ENCODE data around the gene RCC2.
A peak's percentile ranks its signal among the peaks of the same experiment; 100 is the strongest.
"Not testable (repeated sequence)": the region's sequence is repeated elsewhere in the genome, so short reads cannot be mapped to it uniquely, and the experiment has no call there.

RCC2 gene

DNA sequence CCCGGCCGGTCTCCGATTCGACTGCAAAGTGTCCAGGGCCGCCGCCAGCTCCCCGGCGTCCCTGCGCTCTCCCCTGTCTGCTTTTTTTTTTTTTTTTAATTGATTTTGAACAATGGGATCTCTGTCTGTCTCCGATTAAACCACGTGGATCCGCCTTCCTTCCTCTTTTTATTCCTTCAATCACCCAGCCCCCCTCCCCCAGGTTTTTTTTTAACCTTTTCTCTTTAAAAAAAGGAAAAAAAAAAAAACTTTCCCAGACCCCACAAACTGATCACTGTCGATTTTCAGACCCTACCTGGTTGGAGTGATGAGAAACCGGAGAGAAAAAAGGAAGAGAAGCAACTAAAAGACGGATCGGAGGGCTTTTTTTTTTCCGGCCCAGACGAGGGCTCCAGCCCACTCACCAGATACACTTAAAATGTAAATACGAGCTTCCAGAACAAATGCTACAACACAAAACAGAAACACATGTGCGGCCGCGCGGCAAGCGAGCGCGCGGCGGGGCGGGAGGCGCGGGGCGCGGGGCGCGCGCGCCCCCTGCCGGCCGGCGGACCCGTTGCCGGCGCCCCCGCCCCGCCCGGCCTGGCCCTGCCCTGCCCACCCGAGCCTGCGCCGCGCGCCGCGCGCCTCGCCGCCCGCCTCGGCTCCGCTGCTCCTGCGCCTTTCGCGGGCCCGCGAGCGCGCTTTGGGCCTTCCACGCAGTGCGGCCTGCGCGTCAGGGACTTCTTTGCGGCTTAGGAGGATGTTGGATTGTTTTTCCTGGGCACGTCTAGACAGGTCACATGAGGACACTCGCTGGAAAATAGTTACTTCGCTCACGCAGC, at the start of gene RCC2:
Gene RCC2 (minus strand): TSS at position 428 of the 824 bp plus-strand sequence. CDS start 1,163 bp downstream, outside the sequence.
- peak; percentile 74 to 76 for ATAC-seq

DNA sequence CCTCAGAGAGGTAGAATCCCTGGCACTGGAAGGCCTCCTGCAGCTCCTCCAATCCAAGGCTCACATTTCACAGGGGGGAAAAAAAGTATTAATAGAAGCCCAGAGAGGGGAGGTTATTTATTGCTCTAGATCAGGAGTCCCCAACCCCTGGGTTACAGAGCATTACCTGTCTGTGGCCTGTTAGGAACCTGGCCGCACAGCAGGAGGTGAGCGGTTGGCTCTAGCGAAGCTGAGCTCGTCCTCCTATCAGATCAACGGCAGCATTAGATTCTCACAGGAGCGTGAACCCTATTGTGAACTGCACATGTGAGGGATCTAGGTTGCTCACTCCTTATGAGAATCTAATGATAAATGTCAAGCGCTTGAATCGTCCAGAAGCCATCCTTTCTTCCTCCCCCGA, 46.8 kb upstream of the RCC2 start:
- no peak for ATAC-seq

DNA sequence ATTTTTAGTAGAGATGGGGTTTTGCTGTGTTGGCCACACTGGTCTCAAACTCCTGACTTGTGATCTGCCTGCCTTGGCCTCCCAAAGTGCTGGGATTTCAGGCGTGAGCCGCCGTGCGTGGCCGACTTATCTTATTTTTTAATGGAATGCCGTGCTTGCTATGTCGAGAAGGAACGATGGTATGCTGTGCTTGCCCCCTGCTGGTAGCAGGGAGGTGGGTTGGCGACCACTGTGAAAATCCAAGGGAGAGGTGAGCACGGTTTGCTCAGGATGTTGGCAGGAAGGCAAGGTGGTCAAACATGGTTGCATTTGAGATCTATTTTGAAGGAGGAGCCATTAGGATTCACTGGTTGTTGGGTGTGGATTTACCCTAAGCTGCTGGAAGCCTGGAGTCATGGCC, 45.8 kb upstream of the RCC2 start:
- no peak for ATAC-seq

DNA sequence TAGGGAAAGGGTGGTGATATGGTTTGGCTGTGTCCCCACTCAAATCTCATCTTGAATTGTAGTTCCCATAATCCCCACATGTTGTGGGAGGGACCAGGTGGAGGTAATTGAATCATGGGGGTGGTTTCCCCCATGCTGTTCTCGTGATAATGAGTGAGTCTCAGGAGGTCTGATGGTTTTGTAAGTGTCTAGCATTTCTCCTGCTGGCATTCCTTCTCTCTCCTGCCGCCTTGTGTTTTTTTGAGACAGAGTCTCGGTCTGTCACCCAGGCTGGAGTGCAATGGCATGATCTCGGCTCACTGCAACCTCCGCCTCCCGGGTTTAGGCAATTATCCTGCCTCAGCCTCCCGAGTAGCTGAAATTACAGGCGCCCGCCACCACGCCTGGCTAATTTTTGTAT, 42.5 kb upstream of the RCC2 start:
- ATAC-seq, result not testable (repeated sequence)

DNA sequence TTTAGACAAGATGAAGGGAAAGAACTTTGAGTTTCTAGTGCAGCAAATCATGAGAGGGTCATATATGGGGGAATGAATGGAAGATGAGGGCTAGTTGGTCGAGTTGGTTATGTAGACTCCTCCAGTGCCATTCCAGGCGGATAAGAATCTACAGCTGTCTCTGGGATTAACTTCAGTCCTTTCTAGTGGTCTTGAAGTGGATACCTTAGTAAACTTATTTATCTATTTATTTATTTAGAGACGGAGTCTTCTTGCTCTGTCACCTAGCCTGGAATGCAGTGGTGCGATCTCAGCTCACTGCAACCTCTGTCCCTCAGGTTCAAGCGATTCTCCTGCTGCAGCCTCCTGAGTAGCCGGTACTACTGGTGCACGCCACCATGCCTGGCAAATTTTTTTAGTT, 41.4 kb upstream of the RCC2 start:
- ATAC-seq, result no peak

DNA sequence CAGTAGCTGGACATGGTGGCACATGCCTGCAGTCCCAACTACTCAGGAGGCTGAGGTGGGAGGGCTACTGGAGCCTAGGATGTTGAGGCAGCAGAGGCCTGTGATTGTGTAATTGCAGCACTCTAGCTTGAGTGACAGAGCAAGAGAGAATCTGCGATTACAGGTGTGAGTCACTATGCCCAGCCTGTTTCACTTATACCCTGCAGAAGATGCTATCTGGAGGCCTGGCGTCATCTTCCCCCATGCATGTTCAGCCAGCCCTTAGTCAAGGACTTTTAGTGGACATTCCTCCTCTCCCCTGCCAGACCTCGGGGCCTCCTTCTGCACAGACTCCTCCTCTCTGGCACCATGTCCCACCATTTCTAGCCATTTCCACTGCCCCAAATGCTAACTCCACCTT, 36.3 kb upstream of the RCC2 start:
- ATAC-seq, result no peak

DNA sequence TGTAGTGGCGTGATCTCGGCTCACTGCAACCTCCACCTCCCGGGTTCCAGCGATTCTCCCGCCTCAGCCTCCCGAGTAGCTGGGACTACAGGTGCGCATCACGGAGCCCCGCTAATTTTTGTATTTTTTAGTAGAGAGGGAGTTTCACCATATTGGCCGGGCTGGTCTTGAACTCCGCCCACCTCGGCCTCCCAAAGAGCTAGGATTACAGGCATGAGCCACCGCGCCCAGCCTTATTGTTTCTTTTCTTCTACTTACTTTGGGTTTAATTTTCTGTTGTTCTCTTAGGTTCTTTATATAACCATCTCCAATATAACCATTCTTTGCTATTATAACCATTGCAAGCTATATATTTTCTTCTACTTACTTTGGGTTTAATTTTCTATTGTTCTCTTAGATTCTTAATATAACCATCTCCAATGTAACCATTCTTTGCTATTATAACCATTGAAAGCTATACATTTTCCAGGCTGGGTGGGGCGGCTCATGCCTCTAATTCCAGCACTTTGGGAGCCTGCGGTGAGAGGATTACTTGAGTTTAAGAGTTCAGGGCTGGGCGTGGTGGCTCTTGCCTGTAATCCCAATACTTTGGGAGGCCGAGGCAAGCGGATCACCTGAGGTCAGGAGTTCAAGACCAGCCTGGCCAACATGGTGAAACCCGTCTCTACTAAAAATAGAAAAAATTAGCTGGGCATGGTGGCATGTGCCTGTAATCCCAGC, 35.5 kb upstream of the RCC2 start:
- ATAC-seq, result not testable (repeated sequence)

DNA sequence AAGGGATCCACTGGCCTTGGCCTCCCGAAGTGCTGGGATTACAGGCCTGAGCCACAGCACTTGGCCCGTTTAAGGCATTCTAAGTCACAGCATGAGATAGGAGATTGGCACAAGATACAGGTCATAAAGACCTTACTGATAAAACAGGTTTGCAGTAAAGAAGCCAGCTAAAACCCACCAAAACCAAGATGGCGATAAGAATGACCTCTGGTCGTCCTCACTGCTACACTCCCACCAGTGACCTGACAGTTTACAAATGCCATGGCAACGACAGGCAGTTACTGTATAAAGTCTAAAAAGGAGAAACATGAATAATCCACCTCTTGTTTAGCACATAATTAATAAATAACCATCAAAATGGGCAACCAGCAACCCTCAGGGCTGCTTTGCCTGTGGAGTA, 33.3 kb upstream of the RCC2 start:
- no peak for ATAC-seq

DNA sequence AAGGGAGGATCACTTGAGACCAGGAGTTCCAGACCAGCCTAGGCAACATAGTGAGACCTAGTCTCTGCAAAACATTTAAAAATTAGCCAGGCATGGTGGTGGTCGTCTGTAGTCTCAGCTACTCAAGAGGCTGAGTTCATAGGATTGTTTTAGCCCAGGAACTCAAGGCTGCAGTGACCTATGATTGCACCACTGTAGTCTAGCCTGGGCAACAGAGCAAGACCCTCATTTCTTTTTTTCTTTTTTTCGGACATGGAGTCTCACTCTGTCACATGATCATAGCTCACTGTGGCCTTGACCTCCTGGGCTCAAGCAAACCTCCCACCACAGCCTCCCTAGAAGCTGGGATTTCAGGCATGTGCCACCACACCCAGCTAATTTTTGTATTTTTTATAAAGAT, 31.9 kb upstream of the RCC2 start:
- no peak for ATAC-seq

GRCh38 chr1:17470021-17470799, 30.7 kb upstream of the RCC2 start:
- ATAC-seq, result no peak

DNA sequence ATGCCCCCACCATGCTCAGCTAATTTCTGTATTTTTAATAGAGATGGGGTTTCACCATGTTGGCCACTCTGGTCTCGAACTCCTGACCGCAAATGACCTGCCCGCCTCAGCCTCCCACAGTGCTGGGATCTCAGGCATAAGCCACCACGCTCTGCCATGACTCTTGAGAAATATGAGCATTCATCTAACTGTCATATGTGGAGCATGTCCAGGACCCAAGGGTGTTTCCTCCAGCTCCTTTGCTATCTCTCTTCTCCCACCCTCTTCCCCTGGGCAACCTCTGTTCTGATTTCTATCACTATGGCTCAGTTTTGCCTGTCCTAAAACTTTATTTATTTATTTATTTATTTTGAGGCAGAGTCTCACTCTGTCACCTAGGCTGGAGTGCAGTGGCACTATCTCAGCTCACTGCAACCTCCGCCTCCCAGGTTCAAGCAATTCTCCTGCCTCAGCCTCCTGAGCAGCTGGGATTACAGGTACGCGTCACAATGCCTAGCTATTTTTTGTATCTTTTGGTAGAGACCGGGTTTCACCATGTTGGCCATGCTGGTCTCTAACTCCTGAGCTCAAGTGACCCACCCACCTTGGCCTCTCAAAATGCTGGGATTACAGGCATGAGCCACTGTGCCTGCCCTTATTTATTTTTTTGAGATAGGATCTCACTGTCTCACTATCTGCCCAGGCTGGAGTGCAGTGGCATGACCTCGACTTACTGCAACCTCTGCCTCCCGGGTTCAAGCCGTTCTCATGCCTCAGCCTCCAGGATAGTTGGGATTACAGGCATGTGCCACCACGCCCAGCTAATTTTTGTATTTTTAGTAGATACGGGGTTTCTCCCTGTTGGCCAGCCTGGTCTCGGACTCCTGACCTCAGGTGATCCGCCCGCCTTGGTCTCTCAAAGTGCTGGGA, 29.1 kb upstream of the RCC2 start:
- ATAC-seq, result not testable (repeated sequence)

- ATAC-seq, result no peak
Observed at GRCh38 chr1:17466359-17466758, 26.9 kb upstream of the RCC2 start.

GRCh38 chr1:17465228-17465627, 25.8 kb upstream of the RCC2 start:
- ATAC-seq, result no peak

DNA sequence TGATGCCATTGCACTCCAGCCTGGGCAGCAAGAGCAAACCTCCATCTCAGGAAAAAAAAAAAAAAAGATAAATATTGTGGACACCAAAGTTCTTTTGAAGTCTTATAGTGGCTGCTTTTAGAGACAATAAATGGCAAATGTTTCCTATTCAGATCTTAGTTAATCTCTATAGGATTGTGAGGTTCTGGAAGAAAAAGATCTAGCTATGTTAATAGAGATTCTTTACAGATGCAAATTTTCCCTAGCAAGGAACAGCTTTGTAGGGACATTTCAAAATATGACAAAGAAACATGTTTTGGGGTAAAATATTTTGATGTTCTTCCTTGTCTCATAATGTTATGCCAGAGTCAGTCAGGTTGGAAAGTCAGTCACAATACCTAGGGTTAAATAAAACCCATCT, 24.5 kb upstream of the RCC2 start:
- ATAC-seq, result no peak

DNA sequence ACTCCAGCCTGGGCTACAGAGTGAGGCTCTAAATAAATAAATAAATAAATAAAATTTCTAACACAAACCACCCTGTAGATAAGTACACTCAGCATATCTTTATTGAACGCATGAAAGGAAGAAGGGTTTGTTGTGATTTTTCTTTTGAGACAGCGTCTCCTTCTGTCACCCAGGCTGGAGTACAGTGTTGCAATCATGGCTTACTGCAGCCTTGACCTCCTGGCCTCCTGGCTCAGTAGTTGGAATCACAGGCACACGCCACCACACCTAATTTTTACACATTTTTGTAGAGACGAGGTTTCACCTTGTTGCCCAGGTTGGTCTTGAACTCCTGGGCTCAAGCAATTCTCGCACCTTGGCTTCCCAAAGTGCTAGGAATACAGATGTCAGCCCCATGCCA, 23.2 kb upstream of the RCC2 start:
- no peak for ATAC-seq

DNA sequence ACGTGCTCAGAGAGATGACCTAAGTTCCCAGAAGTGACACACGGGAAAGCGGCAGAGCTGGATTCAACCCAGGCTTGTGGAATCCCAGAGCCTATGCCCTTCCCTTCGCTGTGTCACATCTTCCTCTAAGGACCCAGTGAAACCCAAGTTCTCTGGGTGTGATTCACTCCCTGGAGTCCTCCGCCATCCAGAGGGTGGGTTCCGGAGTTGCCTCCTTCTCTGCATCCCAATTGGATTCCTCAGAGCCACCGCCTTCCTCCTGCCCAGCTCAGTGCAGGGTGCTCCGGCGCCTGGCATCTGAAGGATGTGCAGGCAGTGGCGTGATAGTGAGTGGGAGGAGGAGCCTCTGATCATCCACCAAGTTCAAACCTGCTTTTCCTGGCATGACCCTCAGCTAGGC, 20.7 kb upstream of the RCC2 start:
- ATAC-seq, result no peak

DNA sequence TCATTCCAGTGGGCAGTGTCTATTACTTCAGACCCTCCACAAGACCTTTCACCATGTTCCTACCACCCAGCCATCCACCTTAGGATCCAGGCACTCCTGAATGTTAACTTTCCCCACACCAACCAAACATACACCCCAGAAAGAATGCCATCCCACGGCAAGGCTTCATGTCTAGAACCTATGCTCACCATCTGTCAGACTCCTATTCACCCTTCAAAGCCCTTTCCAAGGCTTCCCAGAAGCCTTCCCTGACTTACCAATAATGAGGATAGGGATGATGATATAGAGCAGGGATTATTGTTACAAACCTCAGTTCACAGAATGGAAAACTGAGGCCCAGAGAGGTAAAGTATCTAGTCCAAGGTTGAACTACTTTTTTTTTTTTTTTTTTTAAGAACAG, 19.3 kb upstream of the RCC2 start:
- no peak for ATAC-seq

GRCh38 chr1:17452686-17453085, 13.2 kb upstream of the RCC2 start:
- no peak for ATAC-seq

- not testable (repeated sequence) for ATAC-seq
Observed at GRCh38 chr1:17452203-17452602, 12.7 kb upstream of the RCC2 start.

DNA sequence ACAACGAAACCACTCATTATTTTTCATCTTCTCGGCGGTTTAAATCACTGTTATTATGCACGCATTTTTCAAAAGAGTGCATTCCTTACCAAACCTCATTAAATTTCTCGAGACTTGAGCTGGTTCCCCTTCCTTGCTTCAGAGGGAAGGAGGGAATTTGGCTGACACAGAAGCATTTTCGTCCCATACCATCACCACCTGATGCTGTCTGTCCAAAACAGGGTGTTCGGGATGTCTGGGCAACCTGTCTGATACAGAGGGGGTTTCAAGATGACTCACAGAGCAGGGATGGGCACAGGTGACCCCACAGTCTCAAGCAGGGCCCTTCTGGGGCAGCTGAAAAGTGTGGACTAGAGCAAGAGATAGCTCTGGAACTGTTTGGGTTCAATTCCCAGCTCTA, 12.3 kb upstream of the RCC2 start:
- ATAC-seq, result no peak

DNA sequence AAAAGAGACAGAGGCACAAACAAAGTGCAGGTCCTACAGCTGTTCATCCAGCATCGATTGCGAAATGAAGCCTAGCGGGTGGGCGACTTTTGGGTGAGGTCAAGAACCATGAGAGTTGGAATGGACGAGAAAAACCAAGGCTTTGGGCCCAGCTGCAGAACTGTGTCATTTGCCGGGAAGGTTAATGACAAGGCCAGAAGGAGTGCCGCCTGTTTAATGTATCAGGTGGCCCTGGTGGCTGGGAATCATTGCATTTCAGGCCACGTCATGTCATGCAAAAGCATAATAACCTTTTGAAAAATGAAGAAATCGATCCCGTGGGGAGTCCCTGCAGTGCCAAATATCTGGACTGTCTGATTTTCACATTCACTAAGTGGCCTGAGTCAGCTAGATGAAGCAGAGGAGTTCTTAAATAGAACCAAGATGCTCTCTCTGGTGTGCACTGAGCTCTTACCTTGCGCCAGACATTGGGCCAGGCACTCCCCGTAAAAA, 8.1 kb upstream of the RCC2 start:
- ATAC-seq, result no peak

DNA sequence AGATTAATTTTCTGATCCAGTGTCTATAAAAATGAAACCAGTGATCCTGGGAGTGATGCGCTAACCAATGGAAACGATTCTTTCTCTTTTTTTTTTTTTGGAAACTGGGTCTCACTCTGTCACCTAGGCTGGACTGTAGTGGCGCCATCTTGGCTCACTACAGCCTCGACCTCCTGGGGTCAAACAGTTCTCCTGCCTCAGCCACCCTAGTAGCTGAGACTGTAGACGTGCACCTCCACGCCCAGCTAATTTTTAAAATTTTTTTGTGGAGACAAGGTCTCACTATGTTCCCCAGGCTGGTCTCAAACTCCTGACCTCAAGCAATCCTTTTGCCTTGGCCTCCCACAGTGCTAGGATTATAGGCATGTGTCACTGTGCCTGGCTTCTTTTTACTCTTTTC, 3.4 kb upstream of the RCC2 start:
- ATAC-seq, result no peak

All from activated CD4-positive, CD25-positive, alpha-beta regulatory T cell treated with anti-CD3 and anti-CD28 coated beads, Interleukin-2, amount 50 U/mL, for 24 hours (primary cell).